ENCODE measurements around the gene UEVLD. TPM values are rescaled to one million over a fixed set of nuclear protein-coding genes. Genes with fewer than 3 reads are reported as not detected.

UEVLD gene
- total and polyA plus RNA-seq, 9 of the 15 experiments (the other 6 are each of a cell fraction or from before 2014, with no cell fraction given), result 4.7 to 12.6 (median 7.4) TPM

GRCh38 chr11:18588297-18589252, at the start of gene UEVLD (continued):
- TF ChIP-seq, protein P1, sequence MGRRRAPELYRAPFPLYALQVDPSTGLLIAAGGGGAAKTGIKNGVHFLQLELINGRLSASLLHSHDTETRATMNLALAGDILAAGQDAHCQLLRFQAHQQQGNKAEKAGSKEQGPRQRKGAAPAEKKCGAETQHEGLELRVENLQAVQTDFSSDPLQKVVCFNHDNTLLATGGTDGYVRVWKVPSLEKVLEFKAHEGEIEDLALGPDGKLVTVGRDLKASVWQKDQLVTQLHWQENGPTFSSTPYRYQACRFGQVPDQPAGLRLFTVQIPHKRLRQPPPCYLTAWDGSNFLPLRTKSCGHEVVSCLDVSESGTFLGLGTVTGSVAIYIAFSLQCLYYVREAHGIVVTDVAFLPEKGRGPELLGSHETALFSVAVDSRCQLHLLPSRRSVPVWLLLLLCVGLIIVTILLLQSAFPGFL (CRISPR knock-in tag; IDR thresholded peaks at IDR 0.05), result 0 out of 2 replicates have a peak, but pooled peaks have one; percentile 12
- TF ChIP-seq MGA (IDR thresholded peaks at IDR 0.05) (peak; percentile 54), CBFA2T3 (IDR thresholded peaks at IDR 0.05) (no peak), ZFP1 (CRISPR knock-in tag; IDR thresholded peaks at IDR 0.05) (peak; percentile 21; the same call in 1 of the 2 replicates), NKRF (IDR thresholded peaks at IDR 0.05; ENCODE audit: borderline replicate concordance) (peak; percentile 63; the same call in 1 of the 2 replicates), NFYB (IDR thresholded peaks at IDR 0.05; ENCODE audit: extremely low read depth, insufficient read length) (no peak), MAFK (IDR thresholded peaks at IDR 0.05; ENCODE audit: low read length) (no peak), CCNT2 (IDR thresholded peaks at IDR 0.05; ENCODE audit: borderline replicate concordance, extremely low read depth, insufficient read length, low read depth, low read length) (peak; percentile 53)
- TF ChIP-seq, protein P2, sequence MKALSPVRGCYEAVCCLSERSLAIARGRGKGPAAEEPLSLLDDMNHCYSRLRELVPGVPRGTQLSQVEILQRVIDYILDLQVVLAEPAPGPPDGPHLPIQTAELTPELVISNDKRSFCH (CRISPR knock-in tag; IDR thresholded peaks at IDR 0.05), result no peak
- TF ChIP-seq, protein P2 (tag; IDR thresholded peaks at IDR 0.05), result 0 out of 2 replicates have a peak, but pooled peaks have one; percentile 50
